ENCODE data around the gene GPX1. TPM values are rescaled to one million over a fixed set of nuclear protein-coding genes. Genes with fewer than 3 reads are reported as not detected.

The GPX1 gene
- total RNA-seq, 1 experiment from 2014 or later = 253 TPM

DNA sequence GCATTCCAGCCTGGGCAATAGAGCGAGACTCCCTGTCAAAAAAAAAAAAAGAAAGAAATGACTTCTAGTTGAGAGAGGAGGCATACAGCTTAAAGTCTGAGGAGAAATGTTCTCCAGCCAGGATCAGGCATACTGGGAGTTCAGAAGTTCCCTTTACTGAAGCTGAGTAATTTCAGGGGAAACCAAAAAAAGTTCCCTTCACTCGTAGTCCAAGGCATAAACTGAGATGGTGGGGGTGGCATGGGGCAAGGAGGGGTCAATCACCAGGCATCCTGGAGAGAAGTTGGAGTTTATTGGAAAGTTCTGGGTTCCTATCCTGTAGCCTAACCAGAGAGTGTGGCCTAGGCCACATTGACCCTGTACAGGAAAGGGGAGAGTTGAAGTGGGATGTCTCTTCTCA is 5.9 kb downstream of the GPX1 start:
- no peak overlapping the region; a peak in 1 of 5 replicates for H3K4me3 Mint-ChIP-seq
- peaks cover 9 to 10% of the 10 kb centered on the region in 2 experiments for H3K4me1 Mint-ChIP-seq
- no peak overlapping the region for H3K9ac ChIP-seq (ENCODE audit: extremely low read depth, insufficient read length, low read length)

More for the DNA sequence above, 5.9 kb downstream of the GPX1 start:
- Histone ChIP-seq H3K14ac (ENCODE audit: insufficient read depth, low read length) (no peak overlapping the region), H3K4me1 (ENCODE audit: insufficient read depth, low read length) (no peaks in the 10 kb centered on the region; the same call in 1 of the 2 replicates), H4K91ac (ENCODE audit: insufficient read length, low read depth, low read length) (no peak overlapping the region), H2BK12ac (ENCODE audit: insufficient read length, low read depth, low read length) (no peak overlapping the region), H3K27me3 (ENCODE audit: insufficient read depth, low read length) (no peaks in the 10 kb centered on the region), H3K79me2 (ENCODE audit: insufficient read depth, low read length) (no peaks in the 10 kb centered on the region), H3K4ac (ENCODE audit: low read depth, low read length) (no peak overlapping the region), H2BK5ac (ENCODE audit: insufficient read length, low read length) (no peak overlapping the region), H3K18ac (ENCODE audit: insufficient read length, low read depth, low read length) (no peak overlapping the region), H2BK120ac (ENCODE audit: low read depth, low read length, poor library complexity, severe bottlenecking) (no peak overlapping the region), H2AFZ (ENCODE audit: low read length) (no peak overlapping the region), H3T11ph (ENCODE audit: low read length) (no peak overlapping the region), H3K23me2 (ENCODE audit: insufficient read length, low read depth, low read length, poor library complexity, severe bottlenecking) (peaks cover under 1% of the 10 kb centered on the region), H3K9me3 (ENCODE audit: control insufficient read depth, low read depth, low read length) (no peaks in the 10 kb centered on the region), H3K79me1 (ENCODE audit: insufficient read depth, low read depth, low read length, poor library complexity, severe bottlenecking) (no peaks in the 10 kb centered on the region), H2BK20ac (ENCODE audit: low read depth, low read length, poor library complexity, severe bottlenecking) (no peak overlapping the region), H4K5ac (ENCODE audit: insufficient read length, low read depth, low read length) (no peak overlapping the region), H4K20me1 (ENCODE audit: control insufficient read depth, insufficient read depth, insufficient read length) (no peaks in the 10 kb centered on the region), H2AK5ac (ENCODE audit: insufficient read length, low read length) (no peak overlapping the region), H3K4me2 (ENCODE audit: insufficient read depth, insufficient read length, low read length) (no peak overlapping the region), H3K27ac (ENCODE audit: insufficient read length, low read depth, low read length) (no peak overlapping the region), H3K56ac (ENCODE audit: insufficient read length, low read depth, low read length) (no peak overlapping the region), H2BK15ac (ENCODE audit: low read depth, low read length) (no peak overlapping the region), H4K8ac (replicated peaks; ENCODE audit: insufficient read length, low read depth, low read length) (no peak overlapping the region), H3K23ac (ENCODE audit: insufficient read length, low read depth, low read length) (no peak overlapping the region)
- no peak overlapping the region; a peak in 1 of 7 replicates for H3K27ac Mint-ChIP-seq
- no CpG with 5 or more reads among the region's 2 CpGs for WGBS (ENCODE audit: extremely low coverage, insufficient read length, low lambda C conversion rate)
- TF ChIP-seq, protein P1, sequence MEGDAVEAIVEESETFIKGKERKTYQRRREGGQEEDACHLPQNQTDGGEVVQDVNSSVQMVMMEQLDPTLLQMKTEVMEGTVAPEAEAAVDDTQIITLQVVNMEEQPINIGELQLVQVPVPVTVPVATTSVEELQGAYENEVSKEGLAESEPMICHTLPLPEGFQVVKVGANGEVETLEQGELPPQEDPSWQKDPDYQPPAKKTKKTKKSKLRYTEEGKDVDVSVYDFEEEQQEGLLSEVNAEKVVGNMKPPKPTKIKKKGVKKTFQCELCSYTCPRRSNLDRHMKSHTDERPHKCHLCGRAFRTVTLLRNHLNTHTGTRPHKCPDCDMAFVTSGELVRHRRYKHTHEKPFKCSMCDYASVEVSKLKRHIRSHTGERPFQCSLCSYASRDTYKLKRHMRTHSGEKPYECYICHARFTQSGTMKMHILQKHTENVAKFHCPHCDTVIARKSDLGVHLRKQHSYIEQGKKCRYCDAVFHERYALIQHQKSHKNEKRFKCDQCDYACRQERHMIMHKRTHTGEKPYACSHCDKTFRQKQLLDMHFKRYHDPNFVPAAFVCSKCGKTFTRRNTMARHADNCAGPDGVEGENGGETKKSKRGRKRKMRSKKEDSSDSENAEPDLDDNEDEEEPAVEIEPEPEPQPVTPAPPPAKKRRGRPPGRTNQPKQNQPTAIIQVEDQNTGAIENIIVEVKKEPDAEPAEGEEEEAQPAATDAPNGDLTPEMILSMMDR (conservative IDR thresholded peaks at IDR 0.05) = no peak
- no peak for DNase-seq
- peaks cover 3% of the 10 kb centered on the region; the same call in 1 of the 2 replicates for H3K27me3 Mint-ChIP-seq (ENCODE audit: low read depth)
- H3K9me3 Mint-ChIP-seq = 0 out of 5 replicates have a peak, but pooled peaks cover 0 to 2% of the 10 kb centered on the region in 2 experiments
- peaks cover 9 to 25% (median 18%) of the 10 kb centered on the region in 3 experiments for H3K36me3 Mint-ChIP-seq (ENCODE audit: insufficient read depth in 1 of 3, low read depth in 3 of 3)
